ENCODE data around the gene TTC21B.

- TF ChIP-seq CTCF (conservative IDR thresholded peaks at IDR 0.05) (no peak), EZH2 (IDR thresholded peaks at IDR 0.05; ENCODE audit: low read depth) (no peak)
Measured at GRCh38 chr2:165892526-165892925, 61.0 kb downstream of the TTC21B start.

Data from PC-9 (cell line).